ENCODE measurements around the gene FRMD8.

DNA sequence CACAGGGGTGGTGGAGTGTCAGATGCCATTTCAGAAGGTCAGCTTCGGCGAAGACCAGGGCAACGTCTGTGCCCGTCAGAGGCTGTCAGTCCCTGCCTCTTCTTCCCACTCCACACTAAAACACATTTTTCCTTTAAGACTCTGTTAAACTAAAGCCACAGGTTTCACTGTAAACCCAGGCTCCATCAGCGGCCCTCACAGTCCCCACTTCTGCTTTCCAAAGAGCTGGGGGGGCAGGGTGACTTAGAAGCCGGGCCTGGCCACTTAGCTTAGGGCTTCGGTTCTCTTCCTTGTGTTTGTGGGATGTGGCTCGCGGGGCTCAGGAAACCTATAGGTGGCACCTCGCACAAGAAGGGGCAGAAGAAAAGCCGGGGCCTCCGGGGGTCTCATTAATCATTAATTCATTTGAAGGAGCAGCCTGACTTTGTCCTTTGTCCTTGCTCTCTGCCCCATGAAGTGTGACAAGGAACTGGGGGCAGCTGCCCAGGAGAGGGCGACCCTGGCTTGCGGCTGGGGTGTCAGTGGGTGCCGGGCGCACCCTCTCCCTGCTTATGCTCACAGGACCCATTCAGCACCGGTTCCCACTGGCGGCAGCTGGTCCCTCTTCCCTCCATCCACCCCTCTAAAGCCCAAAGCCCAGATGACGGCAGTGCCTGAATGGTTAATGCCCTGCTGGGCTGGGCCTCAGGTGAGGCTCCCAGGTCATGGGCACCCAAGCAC, 8.1 kb upstream of the FRMD8 start:
- TF ChIP-seq, protein P1, sequence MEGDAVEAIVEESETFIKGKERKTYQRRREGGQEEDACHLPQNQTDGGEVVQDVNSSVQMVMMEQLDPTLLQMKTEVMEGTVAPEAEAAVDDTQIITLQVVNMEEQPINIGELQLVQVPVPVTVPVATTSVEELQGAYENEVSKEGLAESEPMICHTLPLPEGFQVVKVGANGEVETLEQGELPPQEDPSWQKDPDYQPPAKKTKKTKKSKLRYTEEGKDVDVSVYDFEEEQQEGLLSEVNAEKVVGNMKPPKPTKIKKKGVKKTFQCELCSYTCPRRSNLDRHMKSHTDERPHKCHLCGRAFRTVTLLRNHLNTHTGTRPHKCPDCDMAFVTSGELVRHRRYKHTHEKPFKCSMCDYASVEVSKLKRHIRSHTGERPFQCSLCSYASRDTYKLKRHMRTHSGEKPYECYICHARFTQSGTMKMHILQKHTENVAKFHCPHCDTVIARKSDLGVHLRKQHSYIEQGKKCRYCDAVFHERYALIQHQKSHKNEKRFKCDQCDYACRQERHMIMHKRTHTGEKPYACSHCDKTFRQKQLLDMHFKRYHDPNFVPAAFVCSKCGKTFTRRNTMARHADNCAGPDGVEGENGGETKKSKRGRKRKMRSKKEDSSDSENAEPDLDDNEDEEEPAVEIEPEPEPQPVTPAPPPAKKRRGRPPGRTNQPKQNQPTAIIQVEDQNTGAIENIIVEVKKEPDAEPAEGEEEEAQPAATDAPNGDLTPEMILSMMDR (conservative IDR thresholded peaks at IDR 0.05; ENCODE audit: low read depth in 2 of 2) = peak; percentile 31 to 60
- no peak for TF ChIP-seq POLR2AphosphoS5 (IDR thresholded peaks at IDR 0.05; ENCODE audit: low read depth)
